ENCODE data around the gene OSBPL9. TPM values are rescaled to one million over a fixed set of nuclear protein-coding genes. Genes with fewer than 3 reads are reported as not detected.

The OSBPL9 gene
- total RNA-seq, 4 donors from 2014 or later, result 47.6 to 88.4 (median 56.8) TPM

GRCh38 chr1:51636191-51636590 is 19.3 kb downstream of the OSBPL9 start:
- no peak for TF ChIP-seq CTCF (IDR thresholded peaks at IDR 0.05)
- DNase-seq (ENCODE audit: low spot score), result no peak
- ATAC-seq (ENCODE audit: low FRiP score), result no peak

GRCh38 chr1:51636764-51637522 is 20.1 kb downstream of the OSBPL9 start:
- no peak for TF ChIP-seq CTCF (IDR thresholded peaks at IDR 0.05)
- ATAC-seq (ENCODE audit: low FRiP score) (peak; percentile 89), DNase-seq (ENCODE audit: low spot score) (no peak)

GRCh38 chr1:51638350-51638749 is 21.5 kb downstream of the OSBPL9 start:
- DNase-seq (ENCODE audit: low spot score), result no peak
- TF ChIP-seq CTCF (IDR thresholded peaks at IDR 0.05), result no peak
- no peak for ATAC-seq (ENCODE audit: low FRiP score)

- no peak for TF ChIP-seq CTCF (IDR thresholded peaks at IDR 0.05)
- ATAC-seq (ENCODE audit: low FRiP score) (no peak), DNase-seq (ENCODE audit: low spot score) (no peak)
Observed at GRCh38 chr1:51639694-51640093, 22.8 kb downstream of the OSBPL9 start.

- no peak for TF ChIP-seq CTCF (IDR thresholded peaks at IDR 0.05)
- DNase-seq (ENCODE audit: low spot score) (no peak), ATAC-seq (ENCODE audit: low FRiP score) (no peak)
Observed at GRCh38 chr1:51641096-51641495, 24.2 kb downstream of the OSBPL9 start.

- ATAC-seq (ENCODE audit: low FRiP score), result peak; percentile 84
- no peak for DNase-seq (ENCODE audit: low spot score)
- no peak for TF ChIP-seq CTCF (IDR thresholded peaks at IDR 0.05)
Observed at GRCh38 chr1:51642739-51643142, 25.8 kb downstream of the OSBPL9 start.

GRCh38 chr1:51643362-51643761 is 26.5 kb downstream of the OSBPL9 start:
- no peak for DNase-seq (ENCODE audit: low spot score)

More at GRCh38 chr1:51643362-51643761, 26.5 kb downstream of the OSBPL9 start:
- TF ChIP-seq CTCF (IDR thresholded peaks at IDR 0.05), result no peak
- ATAC-seq (ENCODE audit: low FRiP score), result no peak
